Osteocyte (in vitro differentiated cells): ENCODE measurements around the gene ATF7. TPM values are rescaled to one million over a fixed set of nuclear protein-coding genes. Genes with fewer than 3 reads are reported as not detected.
A peak's percentile ranks its signal among the peaks of the same experiment; 100 is the strongest.

Experiments
- DNase-seq: peaks from one replicate; pipeline ENCODE4 v3.0.0; 2021; ENCODE audit warnings: mixed read lengths; ENCODE audit not compliant: unreplicated experiment; ENCODE audit errors: extremely low spot score
- H3K27ac Mint-ChIP-seq: one replicate; pipeline ENCODE4 v1.8.0; 2021; ENCODE audit warnings: mild to moderate bottlenecking, mixed read lengths; ENCODE audit not compliant: unreplicated experiment
- H3K27me3 Mint-ChIP-seq: one replicate; pipeline ENCODE4 v1.8.0; 2021; ENCODE audit warnings: mixed read lengths; ENCODE audit not compliant: unreplicated experiment
- H3K36me3 Mint-ChIP-seq: one replicate; pipeline ENCODE4 v1.8.0; 2021; ENCODE audit warnings: mixed read lengths; ENCODE audit not compliant: unreplicated experiment
- H3K4me1 Mint-ChIP-seq: one replicate; pipeline ENCODE4 v1.8.0; 2021; ENCODE audit warnings: mixed read lengths; ENCODE audit not compliant: unreplicated experiment
- H3K4me3 Mint-ChIP-seq: one replicate; pipeline ENCODE4 v1.8.0; 2021; ENCODE audit warnings: mild to moderate bottlenecking, moderate library complexity, mixed read lengths; ENCODE audit not compliant: unreplicated experiment
- H3K9me3 Mint-ChIP-seq: one replicate; pipeline ENCODE4 v1.8.0; 2021; ENCODE audit warnings: mixed read lengths; ENCODE audit not compliant: unreplicated experiment
- total RNA-seq: library from RNA; stranded (reverse); gene quantifications from 2 replicates; pipeline ENCODE4 v1.2.1, GENCODE V29; 2021
- TF ChIP-seq, protein P1 (sequence below): fragments of 200-600 bp; sonication (generic); IDR thresholded peaks from 2 replicates; pipeline ENCODE4 v1.5.0; 2021; ENCODE audit warnings: antibody characterized with exemption, mild to moderate bottlenecking, moderate library complexity

ATF7 gene
- total RNA-seq, 1 donor from 2014 or later, result 50.0 TPM

DNA sequence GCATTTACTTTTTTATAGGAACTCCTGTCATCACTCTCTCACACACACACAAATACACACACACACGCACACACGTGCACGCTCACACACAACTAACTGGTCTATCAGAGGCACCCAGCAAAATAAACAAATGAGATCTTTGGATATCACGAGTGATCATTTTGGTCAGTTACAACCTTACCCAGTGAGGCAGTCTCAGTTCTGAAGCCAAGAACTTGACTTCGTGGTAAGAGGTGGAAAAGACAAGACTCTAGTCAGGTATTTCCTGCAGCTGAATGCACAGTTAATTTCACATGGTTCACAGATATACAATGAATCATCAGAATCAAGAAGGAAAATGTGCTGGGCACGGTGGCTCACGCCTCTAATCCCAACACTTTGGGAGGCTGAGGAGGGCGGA, 39.4 kb downstream of the ATF7 start:
- TF ChIP-seq, protein P1, sequence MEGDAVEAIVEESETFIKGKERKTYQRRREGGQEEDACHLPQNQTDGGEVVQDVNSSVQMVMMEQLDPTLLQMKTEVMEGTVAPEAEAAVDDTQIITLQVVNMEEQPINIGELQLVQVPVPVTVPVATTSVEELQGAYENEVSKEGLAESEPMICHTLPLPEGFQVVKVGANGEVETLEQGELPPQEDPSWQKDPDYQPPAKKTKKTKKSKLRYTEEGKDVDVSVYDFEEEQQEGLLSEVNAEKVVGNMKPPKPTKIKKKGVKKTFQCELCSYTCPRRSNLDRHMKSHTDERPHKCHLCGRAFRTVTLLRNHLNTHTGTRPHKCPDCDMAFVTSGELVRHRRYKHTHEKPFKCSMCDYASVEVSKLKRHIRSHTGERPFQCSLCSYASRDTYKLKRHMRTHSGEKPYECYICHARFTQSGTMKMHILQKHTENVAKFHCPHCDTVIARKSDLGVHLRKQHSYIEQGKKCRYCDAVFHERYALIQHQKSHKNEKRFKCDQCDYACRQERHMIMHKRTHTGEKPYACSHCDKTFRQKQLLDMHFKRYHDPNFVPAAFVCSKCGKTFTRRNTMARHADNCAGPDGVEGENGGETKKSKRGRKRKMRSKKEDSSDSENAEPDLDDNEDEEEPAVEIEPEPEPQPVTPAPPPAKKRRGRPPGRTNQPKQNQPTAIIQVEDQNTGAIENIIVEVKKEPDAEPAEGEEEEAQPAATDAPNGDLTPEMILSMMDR, result no peak
- H3K9me3 Mint-ChIP-seq, result peaks cover 4% of the 10 kb centered on the region
- DNase-seq, result no peak
- H3K4me1 Mint-ChIP-seq, result peaks cover 18% of the 10 kb centered on the region
- peaks cover 10% of the 10 kb centered on the region for H3K36me3 Mint-ChIP-seq
- no peak overlapping the region for H3K4me3 Mint-ChIP-seq
- no peak overlapping the region for H3K27ac Mint-ChIP-seq
- H3K27me3 Mint-ChIP-seq, result no peaks in the 10 kb centered on the region

DNA sequence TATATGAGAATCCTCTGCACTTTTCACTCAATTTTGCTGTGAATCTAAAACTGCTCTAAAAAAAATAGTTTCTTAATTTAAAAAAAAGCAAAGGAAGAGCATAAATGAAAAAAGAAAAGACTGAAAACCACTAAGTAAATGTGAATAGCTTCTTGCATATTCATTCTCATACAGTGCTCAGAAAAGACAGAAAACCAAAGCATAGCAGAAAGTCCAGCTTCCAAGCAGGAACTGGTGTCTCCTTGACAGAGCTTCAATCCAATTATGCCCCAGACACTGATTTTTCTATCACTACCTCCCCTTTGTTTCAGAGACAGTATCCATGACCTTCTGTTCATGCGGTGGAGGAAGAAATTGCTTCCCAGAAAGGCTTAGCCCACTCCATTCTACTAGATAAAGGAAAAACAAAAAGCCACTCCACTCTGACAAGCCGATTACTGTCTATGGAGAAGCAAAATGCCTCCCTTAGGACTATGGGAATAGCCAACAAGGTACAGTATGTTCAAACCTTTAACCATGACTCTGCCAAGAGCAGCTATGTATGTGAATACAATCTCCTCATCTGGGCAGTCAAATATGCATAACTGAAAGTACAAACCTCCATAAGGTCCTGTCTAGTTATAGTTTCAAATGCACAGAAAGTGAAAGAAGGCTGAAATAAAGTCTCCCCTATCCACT, 40.6 kb downstream of the ATF7 start:
- H3K27ac Mint-ChIP-seq, result peak overlapping the region; percentile 52
- peaks cover 9% of the 10 kb centered on the region for H3K4me1 Mint-ChIP-seq

GRCh38 chr12:53579545-53579955, 46.6 kb downstream of the ATF7 start:
- H3K9me3 Mint-ChIP-seq, result peaks cover 3% of the 10 kb centered on the region
- TF ChIP-seq, protein P1, result no peak
- H3K36me3 Mint-ChIP-seq, result peaks cover 21% of the 10 kb centered on the region
- no peaks in the 10 kb centered on the region for H3K27me3 Mint-ChIP-seq
- no peak overlapping the region for H3K27ac Mint-ChIP-seq
- peaks cover 7% of the 10 kb centered on the region for H3K4me1 Mint-ChIP-seq
- H3K4me3 Mint-ChIP-seq, result no peak overlapping the region
- no peak for DNase-seq

More for the DNA sequence above, 40.6 kb downstream of the ATF7 start:
- Mint-ChIP-seq H3K9me3 (peaks cover 4% of the 10 kb centered on the region), H3K4me3 (no peak overlapping the region), H3K36me3 (peaks cover 14% of the 10 kb centered on the region), H3K27me3 (no peaks in the 10 kb centered on the region)
- TF ChIP-seq, protein P1, result no peak
- no peak for DNase-seq

- Mint-ChIP-seq H3K27ac (no peak overlapping the region), H3K9me3 (no peaks in the 10 kb centered on the region), H3K4me3 (no peak overlapping the region), H3K27me3 (no peaks in the 10 kb centered on the region), H3K4me1 (peaks cover 7% of the 10 kb centered on the region), H3K36me3 (peaks cover 15% of the 10 kb centered on the region)
- TF ChIP-seq, protein P1, result no peak
- no peak for DNase-seq
Observed at GRCh38 chr12:53578783-53579182, 47.4 kb downstream of the ATF7 start.

GRCh38 chr12:53577941-53578352, 48.2 kb downstream of the ATF7 start:
- Mint-ChIP-seq H3K4me3 (no peak overlapping the region), H3K27me3 (no peaks in the 10 kb centered on the region), H3K9me3 (no peaks in the 10 kb centered on the region), H3K36me3 (peaks cover 13% of the 10 kb centered on the region), H3K27ac (no peak overlapping the region), H3K4me1 (peaks cover 7% of the 10 kb centered on the region)
- TF ChIP-seq, protein P1, result no peak
- no peak for DNase-seq
